HepG2 (cell line): ENCODE measurements around the gene HEXD. TPM values are rescaled to one million over a fixed set of nuclear protein-coding genes. Genes with fewer than 3 reads are reported as not detected.

ENCODE experiments used
- EED ChIP-seq: sonication (generic); formaldehyde crosslinking; IDR thresholded peaks from 2 replicates; pipeline ENCODE4 v1.5.0; 2020; ENCODE audit warnings: mild to moderate bottlenecking, missing genetic modification reagents
- FOSL2 ChIP-seq: sonication (generic); formaldehyde crosslinking; IDR thresholded peaks from 2 replicates; pipeline ENCODE4 v1.4.0; 2020; ENCODE audit warnings: missing genetic modification reagents
- GTF2F1 ChIP-seq: fragments of 150-350 bp; IDR thresholded peaks from 2 replicates; pipeline ENCODE4 v1.6.1; 2014; ENCODE audit warnings: low read length
- GZF1 ChIP-seq: sonication (generic); formaldehyde crosslinking; IDR thresholded peaks from 2 replicates; pipeline ENCODE4 v1.5.1; 2020; ENCODE audit warnings: mild to moderate bottlenecking, missing genetic modification reagents
- HDAC6 ChIP-seq: fragments of 200-600 bp; sonication (generic); IDR thresholded peaks from 2 replicates; pipeline ENCODE4 v1.7.0; 2017; ENCODE audit warnings: mild to moderate bottlenecking, antibody characterized with exemption, low read length, low read depth
- HNRNPH1 ChIP-seq: fragments of 200-400 bp; formaldehyde crosslinking; optimal IDR thresholded peaks from 2 replicates; pipeline ENCODE3; 2017; ENCODE audit warnings: mild to moderate bottlenecking, low read depth, low read length
- MIXL1 ChIP-seq: IDR thresholded peaks from 2 replicates; pipeline ENCODE4 v1.6.1; 2016
- NR1H2 ChIP-seq: sonication (generic); formaldehyde crosslinking; IDR thresholded peaks from 2 replicates; pipeline ENCODE4 v1.8.1; 2022; ENCODE audit warnings: low read depth, missing genetic modification reagents, borderline replicate concordance
- RAD21 ChIP-seq: fragments of 450-650 bp; formaldehyde crosslinking; IDR thresholded peaks from 2 replicates; pipeline ENCODE4 v1.5.0; 2020; ENCODE audit warnings: mild to moderate bottlenecking
- RFX3 ChIP-seq: IDR thresholded peaks from 2 replicates; pipeline ENCODE4 v1.6.1; 2016; ENCODE audit warnings: missing biosample characterization, missing genetic modification reagents
- RFXAP ChIP-seq: sonication (generic); formaldehyde crosslinking; IDR thresholded peaks from 2 replicates; pipeline ENCODE4 v1.4.0; 2020; ENCODE audit warnings: missing genetic modification reagents, borderline replicate concordance
- TRIM24 ChIP-seq: sonication (generic); formaldehyde crosslinking; IDR thresholded peaks from 2 replicates; pipeline ENCODE4 v1.8.0; 2022; ENCODE audit warnings: mild to moderate bottlenecking, missing genetic modification reagents
- ZBTB7A ChIP-seq: sonication (generic); formaldehyde crosslinking; IDR thresholded peaks from 2 replicates; pipeline ENCODE4 v1.8.0; 2022; ENCODE audit warnings: mild to moderate bottlenecking, missing genetic modification reagents
- ZNF235 ChIP-seq: sonication (generic); formaldehyde crosslinking; IDR thresholded peaks from 2 replicates; pipeline ENCODE4 v1.8.1; 2023; ENCODE audit warnings: mild to moderate bottlenecking, missing genetic modification reagents, borderline replicate concordance
- ZNF383 ChIP-seq: sonication (generic); formaldehyde crosslinking; IDR thresholded peaks from 2 replicates; pipeline ENCODE4 v1.4.0; 2020; ENCODE audit warnings: missing genetic modification reagents, mild to moderate bottlenecking, borderline replicate concordance
- ZNF44 ChIP-seq: sonication (generic); formaldehyde crosslinking; IDR thresholded peaks from 2 replicates; pipeline ENCODE4 v1.5.1; 2020; ENCODE audit warnings: mild to moderate bottlenecking, missing genetic modification reagents
- ZNF781 ChIP-seq: sonication (generic); formaldehyde crosslinking; IDR thresholded peaks from 2 replicates; pipeline ENCODE4 v1.5.1; 2020; ENCODE audit warnings: borderline replicate concordance, mild to moderate bottlenecking, missing genetic modification reagents; ENCODE audit errors: not compliant biosample characterization
- ZNF782 ChIP-seq: sonication (generic); formaldehyde crosslinking; IDR thresholded peaks from 2 replicates; pipeline ENCODE4 v1.4.0; 2020; ENCODE audit warnings: missing genetic modification reagents, mild to moderate bottlenecking, borderline replicate concordance
- polyA plus RNA-seq, 8 experiments: library from polyadenylated mRNA; depleted of rRNA in 3 of 8; stranded (reverse) in 7 of 8; unstranded in 1 of 8; fragments of >200 nt; fragmentation: Illumina TruSeq in 4 of 8; extraction: Trizol in 4 of 8; gene quantifications; 2 replicates each; pipeline versions ENCODE4 v1.2.1 to v1.2.3, GENCODE V29; 2011 to 2016; ENCODE audit warnings: low read depth in 4 of 8, missing spikeins in 1 of 8, mixed read lengths in 1 of 8; ENCODE audit not compliant: insufficient read depth in 1 of 8
- total RNA-seq, 5 experiments: library from RNA; depleted of rRNA; stranded (reverse); fragments of >200 nt; fragmentation: Illumina TruSeq; extraction: Trizol; gene quantifications; 2 replicates each; pipeline ENCODE4 v1.2.3, GENCODE V29; 2016; ENCODE audit warnings: low read depth in 1 of 5
- TF ChIP-seq, protein P1 (sequence below): IDR thresholded peaks from 2 replicates; pipeline ENCODE4 v1.6.1; 2016; ENCODE audit warnings: low read depth, missing genetic modification reagents, missing compliant biosample characterization
- TF ChIP-seq, protein P2 (sequence below): sonication (generic); formaldehyde crosslinking; IDR thresholded peaks from 2 replicates; pipeline ENCODE4 v1.5.1; 2020; ENCODE audit warnings: missing genetic modification reagents, mild to moderate bottlenecking, borderline replicate concordance
- TF ChIP-seq, protein P3 (sequence below): sonication (generic); formaldehyde crosslinking; IDR thresholded peaks from 2 replicates; pipeline ENCODE4 v1.4.0; 2020; ENCODE audit warnings: missing genetic modification reagents

The HEXD gene
- total and polyA plus RNA-seq, 2 of the 13 experiments (the other 11 are each of a cell fraction or from before 2014, with no cell fraction given), result 22.3 to 41.8 TPM

DNA sequence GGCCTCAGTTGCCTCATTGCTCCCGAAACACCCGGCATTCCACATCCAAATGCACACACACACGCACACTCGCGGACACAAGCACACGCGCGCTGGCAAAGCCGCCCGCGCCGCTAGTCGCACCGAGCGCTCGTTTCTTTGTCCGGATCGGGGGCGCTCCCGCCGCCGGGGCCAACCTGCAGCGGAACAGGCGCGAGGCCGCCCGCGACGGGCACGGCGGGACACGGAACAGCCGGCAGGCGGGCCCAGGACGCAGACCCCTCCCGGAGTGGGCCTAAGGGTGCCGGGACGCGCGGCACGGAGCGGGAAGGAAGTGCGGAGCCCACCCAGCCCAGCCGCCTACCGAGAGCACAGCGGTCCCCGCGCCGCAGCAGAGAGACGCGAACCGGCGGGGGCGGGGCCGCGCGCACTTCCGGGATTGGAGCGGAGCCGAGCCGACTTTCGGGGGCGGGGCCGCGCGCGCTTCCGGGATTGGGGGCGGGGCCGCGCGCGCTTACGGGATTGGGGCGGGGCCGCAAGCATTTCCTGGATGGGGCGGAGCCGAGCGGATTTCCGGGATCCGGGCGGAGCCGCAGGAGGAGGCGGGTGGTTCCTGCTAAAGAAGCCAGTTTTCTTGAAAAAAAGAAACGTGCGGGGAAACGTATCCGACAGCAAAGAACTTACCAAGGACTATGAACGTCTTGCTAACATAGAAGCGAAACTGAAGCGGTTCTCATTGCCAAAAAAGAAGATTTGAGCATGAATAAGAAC is 32.4 kb downstream of the HEXD start, which contains the start of gene CYBC1 (continued):
- TF ChIP-seq, protein P1, sequence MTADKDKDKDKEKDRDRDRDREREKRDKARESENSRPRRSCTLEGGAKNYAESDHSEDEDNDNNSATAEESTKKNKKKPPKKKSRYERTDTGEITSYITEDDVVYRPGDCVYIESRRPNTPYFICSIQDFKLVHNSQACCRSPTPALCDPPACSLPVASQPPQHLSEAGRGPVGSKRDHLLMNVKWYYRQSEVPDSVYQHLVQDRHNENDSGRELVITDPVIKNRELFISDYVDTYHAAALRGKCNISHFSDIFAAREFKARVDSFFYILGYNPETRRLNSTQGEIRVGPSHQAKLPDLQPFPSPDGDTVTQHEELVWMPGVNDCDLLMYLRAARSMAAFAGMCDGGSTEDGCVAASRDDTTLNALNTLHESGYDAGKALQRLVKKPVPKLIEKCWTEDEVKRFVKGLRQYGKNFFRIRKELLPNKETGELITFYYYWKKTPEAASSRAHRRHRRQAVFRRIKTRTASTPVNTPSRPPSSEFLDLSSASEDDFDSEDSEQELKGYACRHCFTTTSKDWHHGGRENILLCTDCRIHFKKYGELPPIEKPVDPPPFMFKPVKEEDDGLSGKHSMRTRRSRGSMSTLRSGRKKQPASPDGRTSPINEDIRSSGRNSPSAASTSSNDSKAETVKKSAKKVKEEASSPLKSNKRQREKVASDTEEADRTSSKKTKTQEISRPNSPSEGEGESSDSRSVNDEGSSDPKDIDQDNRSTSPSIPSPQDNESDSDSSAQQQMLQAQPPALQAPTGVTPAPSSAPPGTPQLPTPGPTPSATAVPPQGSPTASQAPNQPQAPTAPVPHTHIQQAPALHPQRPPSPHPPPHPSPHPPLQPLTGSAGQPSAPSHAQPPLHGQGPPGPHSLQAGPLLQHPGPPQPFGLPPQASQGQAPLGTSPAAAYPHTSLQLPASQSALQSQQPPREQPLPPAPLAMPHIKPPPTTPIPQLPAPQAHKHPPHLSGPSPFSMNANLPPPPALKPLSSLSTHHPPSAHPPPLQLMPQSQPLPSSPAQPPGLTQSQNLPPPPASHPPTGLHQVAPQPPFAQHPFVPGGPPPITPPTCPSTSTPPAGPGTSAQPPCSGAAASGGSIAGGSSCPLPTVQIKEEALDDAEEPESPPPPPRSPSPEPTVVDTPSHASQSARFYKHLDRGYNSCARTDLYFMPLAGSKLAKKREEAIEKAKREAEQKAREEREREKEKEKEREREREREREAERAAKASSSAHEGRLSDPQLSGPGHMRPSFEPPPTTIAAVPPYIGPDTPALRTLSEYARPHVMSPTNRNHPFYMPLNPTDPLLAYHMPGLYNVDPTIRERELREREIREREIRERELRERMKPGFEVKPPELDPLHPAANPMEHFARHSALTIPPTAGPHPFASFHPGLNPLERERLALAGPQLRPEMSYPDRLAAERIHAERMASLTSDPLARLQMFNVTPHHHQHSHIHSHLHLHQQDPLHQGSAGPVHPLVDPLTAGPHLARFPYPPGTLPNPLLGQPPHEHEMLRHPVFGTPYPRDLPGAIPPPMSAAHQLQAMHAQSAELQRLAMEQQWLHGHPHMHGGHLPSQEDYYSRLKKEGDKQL (CRISPR knock-in tag), result no peak
- no peak for TF ChIP-seq HDAC6
- no peak for TF ChIP-seq FOSL2
- peak; percentile 78; the same call in 1 of the 2 replicates for TF ChIP-seq EED (CRISPR knock-in tag)
- peak; percentile 78; the same call in 1 of the 2 replicates for TF ChIP-seq RFXAP (CRISPR knock-in tag)
- TF ChIP-seq ZNF44 (CRISPR knock-in tag), result no peak
- TF ChIP-seq ZBTB7A (CRISPR knock-in tag), result no peak
- no peak for TF ChIP-seq GTF2F1
- TF ChIP-seq TRIM24 (CRISPR knock-in tag), result no peak
- TF ChIP-seq ZNF782 (CRISPR knock-in tag), result peak; percentile 82; the same call in 1 of the 2 replicates
- no peak for TF ChIP-seq MIXL1
- no peak for TF ChIP-seq RFX3 (CRISPR knock-in tag)
- no peak for TF ChIP-seq GZF1 (CRISPR knock-in tag)
- no peak for TF ChIP-seq ZNF383 (CRISPR knock-in tag)
- TF ChIP-seq HNRNPH1, result no peak
- peak; percentile 89 for TF ChIP-seq ZNF235 (CRISPR knock-in tag)
- TF ChIP-seq RAD21 (CRISPR knock-in tag), result peak; percentile 55; the same call in 1 of the 2 replicates
- TF ChIP-seq, protein P2, sequence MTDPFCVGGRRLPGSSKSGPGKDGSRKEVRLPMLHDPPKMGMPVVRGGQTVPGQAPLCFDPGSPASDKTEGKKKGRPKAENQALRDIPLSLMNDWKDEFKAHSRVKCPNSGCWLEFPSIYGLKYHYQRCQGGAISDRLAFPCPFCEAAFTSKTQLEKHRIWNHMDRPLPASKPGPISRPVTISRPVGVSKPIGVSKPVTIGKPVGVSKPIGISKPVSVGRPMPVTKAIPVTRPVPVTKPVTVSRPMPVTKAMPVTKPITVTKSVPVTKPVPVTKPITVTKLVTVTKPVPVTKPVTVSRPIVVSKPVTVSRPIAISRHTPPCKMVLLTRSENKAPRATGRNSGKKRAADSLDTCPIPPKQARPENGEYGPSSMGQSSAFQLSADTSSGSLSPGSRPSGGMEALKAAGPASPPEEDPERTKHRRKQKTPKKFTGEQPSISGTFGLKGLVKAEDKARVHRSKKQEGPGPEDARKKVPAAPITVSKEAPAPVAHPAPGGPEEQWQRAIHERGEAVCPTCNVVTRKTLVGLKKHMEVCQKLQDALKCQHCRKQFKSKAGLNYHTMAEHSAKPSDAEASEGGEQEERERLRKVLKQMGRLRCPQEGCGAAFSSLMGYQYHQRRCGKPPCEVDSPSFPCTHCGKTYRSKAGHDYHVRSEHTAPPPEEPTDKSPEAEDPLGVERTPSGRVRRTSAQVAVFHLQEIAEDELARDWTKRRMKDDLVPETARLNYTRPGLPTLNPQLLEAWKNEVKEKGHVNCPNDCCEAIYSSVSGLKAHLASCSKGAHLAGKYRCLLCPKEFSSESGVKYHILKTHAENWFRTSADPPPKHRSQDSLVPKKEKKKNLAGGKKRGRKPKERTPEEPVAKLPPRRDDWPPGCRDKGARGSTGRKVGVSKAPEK (CRISPR knock-in tag), result no peak
- no peak for TF ChIP-seq ZNF781 (CRISPR knock-in tag)
- TF ChIP-seq NR1H2 (CRISPR knock-in tag), result no peak
- TF ChIP-seq, protein P3, sequence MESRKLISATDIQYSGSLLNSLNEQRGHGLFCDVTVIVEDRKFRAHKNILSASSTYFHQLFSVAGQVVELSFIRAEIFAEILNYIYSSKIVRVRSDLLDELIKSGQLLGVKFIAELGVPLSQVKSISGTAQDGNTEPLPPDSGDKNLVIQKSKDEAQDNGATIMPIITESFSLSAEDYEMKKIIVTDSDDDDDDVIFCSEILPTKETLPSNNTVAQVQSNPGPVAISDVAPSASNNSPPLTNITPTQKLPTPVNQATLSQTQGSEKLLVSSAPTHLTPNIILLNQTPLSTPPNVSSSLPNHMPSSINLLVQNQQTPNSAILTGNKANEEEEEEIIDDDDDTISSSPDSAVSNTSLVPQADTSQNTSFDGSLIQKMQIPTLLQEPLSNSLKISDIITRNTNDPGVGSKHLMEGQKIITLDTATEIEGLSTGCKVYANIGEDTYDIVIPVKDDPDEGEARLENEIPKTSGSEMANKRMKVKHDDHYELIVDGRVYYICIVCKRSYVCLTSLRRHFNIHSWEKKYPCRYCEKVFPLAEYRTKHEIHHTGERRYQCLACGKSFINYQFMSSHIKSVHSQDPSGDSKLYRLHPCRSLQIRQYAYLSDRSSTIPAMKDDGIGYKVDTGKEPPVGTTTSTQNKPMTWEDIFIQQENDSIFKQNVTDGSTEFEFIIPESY (CRISPR knock-in tag), result no peak
